Keratinocyte (primary cell): ENCODE measurements around the gene ELAVL1.

Source experiments
- CTCF ChIP-seq, 3 experiments: IDR thresholded peaks in 1 of 3; conservative IDR thresholded peaks in 1 of 3; optimal IDR thresholded peaks in 1 of 3; 2 replicates in 2 of 3; 3 replicates in 1 of 3; pipeline versions ENCODE3 to v1.5.1; 2011; ENCODE audit warnings: low read length in 3 of 3, mild to moderate bottlenecking in 3 of 3, moderate library complexity in 2 of 3, control low read depth in 1 of 3, inconsistent platforms in 1 of 3; ENCODE audit not compliant: insufficient read depth in 2 of 3; ENCODE audit errors: extremely low read depth in 1 of 3
- EZH2 ChIP-seq: IDR thresholded peaks from one replicate; pipeline ENCODE4 v1.6.1; 2012; ENCODE audit warnings: inconsistent platforms, mild to moderate bottlenecking, low read length, moderate library complexity

GRCh38 chr19:7992575-7992974 lies 12.9 kb downstream of the ELAVL1 start:
- no peak for TF ChIP-seq EZH2
- no peak for TF ChIP-seq CTCF (optimal IDR thresholded peaks at IDR 0.05 in 1 of 3, IDR thresholded peaks at IDR 0.05 in 1 of 3, conservative IDR thresholded peaks at IDR 0.05 in 1 of 3; ENCODE audit: extremely low read depth in 1 of 3, insufficient read depth in 2 of 3, low read length in 3 of 3)
